Measurements from ENCODE around the gene BMP6.

Gene BMP6

GRCh38 chr6:7725849-7726415 lies at the start of gene BMP6:
Gene BMP6 (plus strand): TSS chr6:7726099. CDS start chr6:7726956, 857 bp downstream.
- peak; percentile 42 for FAIRE-seq

GRCh38 chr6:7677229-7677628 lies 48.7 kb upstream of the BMP6 start:
- FAIRE-seq: no peak

- FAIRE-seq: no peak
These were observed 45.4 kb upstream of the BMP6 start for GRCh38 chr6:7680393-7681075.

DNA sequence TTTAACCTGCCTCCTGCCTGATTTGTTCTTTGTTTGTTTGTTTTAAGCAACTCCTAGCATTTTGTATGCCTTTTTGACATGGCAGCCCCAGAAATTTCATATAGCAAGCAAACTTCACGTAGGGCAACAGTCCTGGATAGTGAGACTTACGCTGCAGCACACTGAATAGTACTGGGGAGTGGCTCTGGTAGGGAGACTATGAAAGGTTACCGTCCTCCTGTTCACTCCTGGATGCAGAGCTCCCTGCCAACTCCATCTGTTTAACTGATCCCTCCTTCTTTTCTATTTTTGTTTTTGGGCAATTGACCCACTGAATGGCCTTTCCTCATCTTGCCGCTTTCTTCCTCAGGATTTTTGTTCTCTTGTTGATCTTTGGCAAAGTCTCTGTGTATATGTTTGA lies 44.5 kb upstream of the BMP6 start:
- FAIRE-seq: no peak

- FAIRE-seq: no peak
These were observed 41.8 kb upstream of the BMP6 start for GRCh38 chr6:7684076-7684475.

DNA sequence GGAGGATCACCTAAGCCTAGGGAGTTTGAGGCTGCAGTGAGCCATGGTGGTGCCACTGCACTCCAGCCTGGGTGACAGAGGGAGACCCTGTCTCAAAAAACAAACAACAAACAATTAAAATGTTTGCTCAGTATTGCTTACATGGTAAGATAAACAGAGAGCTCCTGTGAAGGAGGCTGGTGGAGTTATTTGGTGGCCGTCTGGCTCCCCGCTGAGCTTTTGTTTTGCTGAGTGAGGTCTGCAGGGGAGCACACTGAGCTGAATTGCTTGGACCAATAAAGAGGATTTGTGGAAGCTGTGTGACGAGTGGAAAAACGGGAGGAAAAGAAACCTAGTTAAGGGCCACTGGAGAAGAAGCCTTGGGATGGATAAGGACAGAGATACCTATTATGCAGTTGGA lies 41.1 kb upstream of the BMP6 start:
- no peak for FAIRE-seq

- no peak for FAIRE-seq
These were observed 40.6 kb upstream of the BMP6 start for GRCh38 chr6:7685276-7685675.

DNA sequence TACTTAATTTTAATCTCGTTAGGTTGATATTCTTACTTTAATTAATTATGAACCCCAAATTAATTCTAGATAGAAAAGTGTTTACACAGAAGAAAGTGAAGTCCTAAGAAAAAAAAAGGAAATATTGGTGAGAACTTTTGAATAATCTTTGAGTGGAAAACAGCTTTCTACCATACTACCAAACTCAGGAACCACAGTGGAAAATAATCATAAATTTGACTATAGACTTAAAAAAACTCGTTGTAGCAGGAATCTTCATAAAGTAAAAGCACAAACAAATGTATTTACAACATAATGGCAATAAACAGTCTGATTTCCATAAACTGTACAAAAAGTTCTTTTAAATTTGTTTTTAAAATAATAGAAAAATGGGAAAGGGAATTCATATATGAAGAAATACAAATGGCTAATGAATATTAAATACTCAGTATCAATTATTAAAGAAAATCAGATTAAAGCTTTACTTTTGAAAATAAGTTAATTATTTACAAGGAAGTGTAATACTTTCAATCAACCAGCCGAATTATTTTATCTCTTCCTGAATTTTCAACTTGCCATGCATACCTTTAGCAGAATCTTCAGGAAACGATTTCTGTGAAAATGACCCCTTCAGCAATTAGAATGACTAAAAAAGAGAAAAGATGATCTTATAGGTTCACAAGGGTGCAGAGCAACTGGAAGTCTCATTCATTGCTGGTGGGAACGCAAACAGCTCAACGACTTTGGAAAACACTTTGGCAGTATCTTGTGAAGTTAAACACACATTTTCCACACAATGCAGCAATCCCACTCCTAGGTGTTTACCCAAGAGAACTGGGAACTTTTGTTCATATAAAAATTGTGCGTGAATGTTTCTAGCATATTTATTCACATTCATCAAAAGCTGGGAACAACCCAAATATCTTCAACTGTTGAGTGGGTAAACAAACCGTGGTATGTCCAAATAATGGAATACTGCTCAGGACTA lies 38.5 kb upstream of the BMP6 start:
- FAIRE-seq: peak; percentile 27

GRCh38 chr6:7691021-7691420 lies 34.9 kb upstream of the BMP6 start:
- no peak for FAIRE-seq

DNA sequence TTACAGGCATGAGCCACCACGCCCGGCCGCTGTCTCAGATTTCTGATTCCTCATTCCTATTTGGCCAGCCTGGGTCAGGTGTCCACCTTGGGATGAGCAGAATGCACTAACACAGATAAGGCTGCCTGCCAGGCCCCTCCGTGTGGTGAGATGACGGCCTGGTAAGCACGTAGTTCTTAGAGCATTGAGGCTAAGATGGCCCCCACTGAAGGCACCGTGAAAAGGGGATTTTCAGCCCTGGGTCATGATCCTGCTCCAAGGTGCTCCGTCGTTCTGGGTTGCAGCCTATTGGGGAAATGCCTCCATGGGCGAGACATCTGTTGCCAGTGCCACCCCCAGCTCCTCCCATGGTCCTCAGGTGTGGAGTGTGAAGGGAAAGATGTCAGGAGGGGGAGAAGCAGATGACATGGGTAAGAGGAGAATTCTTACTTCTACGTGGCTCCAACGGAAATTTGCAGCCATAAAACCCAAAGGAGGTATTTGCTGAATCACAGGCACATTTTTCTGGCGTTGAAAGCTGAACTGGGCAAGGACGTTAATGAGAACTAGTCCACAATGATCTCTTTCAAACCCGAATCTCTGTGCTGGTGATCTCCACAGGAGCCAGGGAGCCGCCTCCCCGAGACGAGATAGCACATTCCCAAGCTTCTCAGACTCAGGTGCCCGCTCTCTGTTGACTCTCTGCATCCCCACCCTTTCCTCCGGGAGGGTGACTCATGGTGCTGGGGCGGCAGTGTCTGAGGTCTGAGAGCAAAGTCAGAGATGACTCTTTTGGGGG lies 34.0 kb upstream of the BMP6 start:
- FAIRE-seq: no peak

GRCh38 chr6:7692453-7692784 lies 33.5 kb upstream of the BMP6 start:
- no peak for FAIRE-seq

- FAIRE-seq: no peak
These were observed 32.1 kb upstream of the BMP6 start for GRCh38 chr6:7693827-7694226.

- FAIRE-seq: no peak
These were observed 29.8 kb upstream of the BMP6 start for GRCh38 chr6:7696061-7696460.

DNA sequence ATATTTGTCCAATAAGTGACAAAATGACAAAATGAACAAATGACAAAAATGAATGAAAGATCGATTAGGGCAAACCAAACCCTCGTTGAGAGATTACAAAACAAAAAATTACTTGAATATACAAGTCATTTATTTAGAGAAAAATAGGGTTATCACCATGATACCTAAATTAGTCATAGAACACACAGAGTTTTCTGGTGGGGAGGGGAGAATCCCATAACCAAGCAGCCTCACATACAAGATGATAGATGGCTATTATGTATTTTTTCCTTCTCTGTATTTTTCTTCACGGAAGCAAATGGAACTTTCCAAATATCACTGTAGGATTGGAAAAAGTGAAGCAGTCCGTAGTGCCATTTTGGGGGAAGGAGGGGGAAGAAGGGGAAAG lies 28.5 kb upstream of the BMP6 start:
- no peak for FAIRE-seq

DNA sequence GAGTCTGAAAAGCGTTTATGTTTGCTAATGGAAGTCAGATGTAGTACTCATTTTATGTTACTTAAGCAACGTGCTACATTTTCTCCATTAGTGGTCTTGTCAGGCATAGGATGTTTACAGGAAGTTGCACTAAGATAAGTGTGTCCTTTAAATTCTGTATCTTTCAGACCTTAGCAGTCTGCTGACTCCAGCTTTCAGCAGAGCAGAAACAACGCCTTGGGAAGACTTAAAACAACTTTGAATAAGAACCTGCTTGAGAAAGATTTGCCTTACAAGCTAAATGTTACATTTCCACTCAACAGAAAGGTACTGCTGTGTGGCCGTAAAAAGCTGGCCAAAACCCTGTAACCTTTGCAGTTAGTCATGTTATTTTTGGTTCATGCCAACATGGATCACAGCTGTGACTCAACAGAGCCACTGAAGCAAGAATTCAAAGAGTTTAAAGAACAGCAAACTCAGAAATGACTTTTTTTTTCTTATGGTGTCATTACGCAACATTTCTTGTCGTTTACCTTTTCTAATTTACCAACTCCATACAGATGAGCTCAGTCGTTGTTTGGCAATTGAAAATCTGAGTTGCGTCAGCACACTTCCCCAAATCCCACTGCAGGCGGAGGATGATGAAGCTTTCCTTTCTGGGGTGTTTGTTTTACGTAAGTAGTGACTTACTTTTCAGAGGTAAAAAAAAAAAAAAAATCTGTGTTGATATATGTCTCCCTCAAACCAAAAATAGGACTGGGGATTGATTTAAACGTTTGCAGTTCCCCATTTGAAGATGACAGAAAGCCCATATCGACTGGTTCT lies 27.9 kb upstream of the BMP6 start:
- FAIRE-seq: no peak

DNA sequence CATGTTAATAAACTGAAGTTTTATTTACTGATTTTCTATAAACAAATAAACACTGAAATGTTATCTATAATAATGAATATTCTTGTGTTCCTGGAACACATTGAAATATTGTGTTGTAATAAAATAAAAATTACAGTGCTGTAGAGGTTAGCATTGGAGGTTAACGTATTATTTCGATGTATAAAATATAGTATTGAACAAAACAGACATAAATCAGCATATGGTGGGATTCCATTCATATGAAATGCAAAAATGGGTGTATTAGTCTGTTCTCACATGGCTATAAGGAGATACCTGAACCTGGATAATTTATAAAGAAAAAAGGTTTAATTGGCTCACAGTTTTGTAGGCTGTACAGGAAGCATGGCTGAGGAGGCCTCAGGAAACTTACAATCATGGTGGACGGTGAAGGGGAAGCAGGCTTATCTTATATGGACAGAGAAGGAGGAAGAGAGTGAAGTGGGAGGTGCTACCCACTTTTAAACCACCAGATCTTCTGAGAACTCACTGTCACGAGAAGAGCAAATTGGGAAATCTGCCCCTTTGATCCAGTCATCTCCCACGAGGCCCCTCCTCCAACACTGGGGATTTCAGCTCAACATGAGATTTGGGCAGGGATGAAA lies 24.6 kb upstream of the BMP6 start:
- FAIRE-seq: peak; percentile 27

DNA sequence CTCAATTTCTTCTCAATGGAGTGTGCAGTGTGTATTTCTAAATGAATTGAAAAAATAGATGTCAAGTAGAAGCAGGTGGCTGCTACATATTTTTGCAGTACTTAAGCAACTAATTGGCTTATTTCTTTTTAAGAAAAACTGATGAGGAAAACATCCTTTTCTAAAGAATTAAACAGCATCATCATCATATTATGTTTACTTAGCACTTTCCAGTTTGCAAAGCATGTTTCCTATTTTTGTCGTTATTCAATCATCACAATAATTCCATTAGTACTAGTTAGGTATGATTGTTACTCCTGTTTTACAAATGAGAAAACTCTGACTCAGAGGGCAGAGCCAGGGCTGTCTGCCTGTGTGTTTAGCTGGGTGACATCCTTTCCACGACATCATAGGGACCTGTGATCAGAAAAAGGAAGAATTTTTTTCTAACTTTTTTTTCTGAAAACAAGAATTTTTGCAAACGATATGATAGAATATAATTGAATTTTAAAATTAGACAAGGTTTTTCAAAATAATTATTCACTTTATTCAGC lies 22.7 kb upstream of the BMP6 start:
- FAIRE-seq: no peak

DNA sequence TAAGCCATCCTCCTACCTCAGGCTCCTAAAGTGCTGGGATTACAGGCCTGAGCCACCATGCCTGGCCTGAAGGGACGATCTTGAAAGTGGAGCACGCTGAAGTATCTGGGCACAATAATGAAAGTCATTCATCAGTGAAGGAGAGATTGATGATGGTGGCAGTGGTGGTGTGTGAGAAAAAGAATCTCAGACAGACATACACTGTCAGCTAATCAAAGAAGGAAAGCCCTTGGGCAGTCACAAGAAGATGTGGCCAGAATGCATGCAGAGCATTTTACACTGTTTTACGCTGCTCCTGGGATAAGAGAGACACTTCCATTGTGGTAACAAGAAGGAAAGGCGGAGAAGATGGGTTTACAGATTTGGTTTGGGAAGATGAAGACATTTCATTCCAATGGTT lies 20.4 kb upstream of the BMP6 start:
- no peak for FAIRE-seq

DNA sequence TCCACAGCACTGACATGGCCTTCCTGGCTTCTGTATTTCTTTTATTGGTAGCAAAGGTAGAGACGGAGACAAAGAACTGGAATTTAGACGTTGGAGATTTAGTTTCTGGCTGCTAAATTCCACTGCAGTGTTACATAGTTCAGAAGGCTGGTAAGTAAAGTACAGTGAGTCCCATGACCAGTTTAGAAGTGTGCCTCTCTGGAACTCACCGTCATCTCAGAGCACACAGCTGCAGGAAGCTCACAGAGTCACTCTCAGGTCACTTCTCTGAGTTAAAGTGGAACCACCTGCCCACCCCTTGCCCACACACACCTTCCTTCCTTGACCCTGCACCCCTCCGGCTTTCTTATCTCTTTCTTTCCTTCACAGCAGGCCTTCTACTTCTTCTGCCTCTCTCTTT lies 19.6 kb upstream of the BMP6 start:
- no peak for FAIRE-seq

DNA sequence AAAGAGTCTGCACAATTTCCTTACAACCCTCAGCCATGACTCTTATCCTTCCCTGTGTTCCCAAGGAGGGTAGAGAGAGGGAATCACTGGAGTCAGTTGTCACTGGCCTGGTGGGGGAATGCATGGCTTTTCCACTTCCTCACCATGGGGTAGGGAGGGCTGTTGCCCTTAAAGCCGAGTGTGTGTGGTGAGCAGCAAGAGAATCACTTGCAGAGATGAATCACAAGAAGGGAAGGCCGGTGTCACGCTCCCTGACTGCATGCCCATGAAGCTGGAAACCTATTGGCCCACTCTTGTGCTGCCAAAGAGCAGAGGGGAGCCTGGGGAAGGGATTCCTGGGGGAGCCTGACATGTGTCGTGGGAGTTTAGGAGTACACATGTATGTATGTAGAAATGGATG lies 18.1 kb upstream of the BMP6 start:
- FAIRE-seq: no peak

GRCh38 chr6:7719364-7719850 lies 6.5 kb upstream of the BMP6 start:
- no peak for FAIRE-seq

All from G401.6 (cell line).